Small intestine (tissue), 7 donors: ENCODE results near the gene ZNF362. TPM values are rescaled to one million over a fixed set of nuclear protein-coding genes. Genes with fewer than 3 reads are reported as not detected.
"Not testable (repeated sequence)": the region's sequence is repeated elsewhere in the genome, so short reads cannot be mapped to it uniquely, and the experiment has no call there.

ENCODE experiments used
- DNase-seq, 2 donors: peaks; one replicate each; pipeline versions ENCODE4 v3.0.0 to v3.0.0-alpha.2; 2013
- FAIRE-seq: peaks from 2 replicates; lab custom pipeline; 2012; peaks lifted over from hg19 to GRCh38; lab: Jason Lieb, UNC
- H3K27ac ChIP-seq, 3 donors: one replicate each; pipeline ENCODE4 v1.5.1; 2013; ENCODE audit warnings: low read length in 2 of 3, mild to moderate bottlenecking in 2 of 3, control low read depth in 1 of 3, inconsistent platforms in 1 of 3, low read depth in 1 of 3, moderate library complexity in 1 of 3
- H3K27me3 ChIP-seq, 3 donors: one replicate each; pipeline ENCODE4 v1.6.1; 2013; ENCODE audit warnings: low read length in 3 of 3, inconsistent platforms in 1 of 3; ENCODE audit not compliant: control insufficient read depth in 3 of 3, insufficient read depth in 3 of 3
- H3K36me3 ChIP-seq, 3 donors: one replicate each; pipeline ENCODE4 v1.6.1; 2013; ENCODE audit warnings: low read length in 3 of 3, inconsistent platforms in 1 of 3, low read depth in 1 of 3, mild to moderate bottlenecking in 1 of 3, moderate library complexity in 1 of 3; ENCODE audit not compliant: control insufficient read depth in 3 of 3, insufficient read depth in 2 of 3
- H3K4me1 ChIP-seq, 3 donors: one replicate each; pipeline ENCODE4 v1.6.1; 2013; ENCODE audit warnings: low read length in 2 of 3, inconsistent platforms in 1 of 3, low read depth in 1 of 3, mild to moderate bottlenecking in 1 of 3, moderate library complexity in 1 of 3; ENCODE audit not compliant: control insufficient read depth in 3 of 3, insufficient read depth in 2 of 3
- H3K4me3 ChIP-seq, 3 donors: one replicate each; pipeline ENCODE4 v1.5.1; 2013; ENCODE audit warnings: low read length in 3 of 3, control low read depth in 1 of 3, inconsistent platforms in 1 of 3, low read depth in 1 of 3, mild to moderate bottlenecking in 1 of 3, moderate library complexity in 1 of 3
- H3K9me3 ChIP-seq, 2 donors: one replicate each; pipeline ENCODE4 v1.6.1; 2013; ENCODE audit warnings: low read depth in 1 of 2, low read length in 1 of 2; ENCODE audit not compliant: control insufficient read depth in 2 of 2, insufficient read depth in 1 of 2
- WGBS, 3 donors: extraction: QIAGEN DNeasy Blood & Tissue Kit; methylation state at CpG; one replicate each; pipeline ENCODE4 v1.1.7; 2013; 5-methylcytosine and 5-hydroxymethylcytosine counted together
- polyA plus RNA-seq, 4 donors: library from polyadenylated mRNA; stranded (reverse) in 3 of 4; unstranded in 1 of 4; fragments of 200-250 nt in 3 of 4; fragments of 120-200 nt in 1 of 4; gene quantifications; one replicate each; pipeline versions ENCODE4 v1.2.1 to v1.2.3, GENCODE V29; 2013
- donor health status: healthy with polysubstance abuse.
- donor health status: control.
- donor health status: control.
- donor health status: Bipolar disorder and iron deficiency.
- donor health status: healthy.

ZNF362 gene
- polyA plus RNA-seq, 4 donors, result 3.1 to 27.1 (median 8.1) TPM

DNA sequence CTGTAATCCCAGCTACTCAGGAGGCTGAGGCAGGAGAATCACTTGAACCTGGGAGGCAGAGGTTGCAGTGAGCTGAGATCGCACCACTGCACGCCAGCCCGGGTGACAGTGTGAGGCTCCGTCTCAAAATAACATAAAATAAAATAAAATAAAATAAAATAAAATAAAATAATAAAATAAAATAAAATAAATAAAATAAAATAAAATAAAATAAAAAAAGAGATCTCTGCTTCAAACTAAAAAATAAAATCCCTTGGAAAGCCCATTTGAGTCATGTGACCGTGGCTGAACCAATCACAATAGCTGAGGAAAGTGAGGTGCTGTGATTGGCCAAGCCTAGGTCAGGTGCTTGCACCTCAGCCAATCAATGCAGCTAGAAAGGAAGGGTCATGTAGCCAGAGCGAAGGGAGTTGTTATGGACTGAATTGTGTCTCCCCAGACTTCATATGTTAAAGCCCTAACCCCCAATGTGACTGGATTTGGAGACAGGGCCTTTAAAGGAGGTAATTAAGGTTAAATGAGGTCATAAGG is 18.0 kb upstream of the ZNF362 start:
- H3K36me3 ChIP-seq, H3K9me3 ChIP-seq, H3K4me3 ChIP-seq, FAIRE-seq, H3K27me3 ChIP-seq, H3K4me1 ChIP-seq, H3K27ac ChIP-seq, DNase-seq: not testable (repeated sequence)
- 96 to 99% (median 96%) methylated on average over 6 of the region's 6 CpGs for WGBS, 3 donors

GRCh38 chr1:33239410-33239809 is 16.9 kb upstream of the ZNF362 start:
- FAIRE-seq, H3K27me3 ChIP-seq, DNase-seq, H3K4me3 ChIP-seq, H3K27ac ChIP-seq, H3K9me3 ChIP-seq, H3K4me1 ChIP-seq, H3K36me3 ChIP-seq: not testable (repeated sequence)
- 64 to 73% (median 65%) methylated on average over 9 of the region's 9 CpGs for WGBS, 3 donors

GRCh38 chr1:33241866-33242265 is 14.4 kb upstream of the ZNF362 start:
- 80 to 88% (median 81%) methylated on average over 4 of the region's 4 CpGs for WGBS, 3 donors
- DNase-seq (no peak), FAIRE-seq (no peak)
- Histone ChIP-seq H3K36me3 (no peaks in the 10 kb centered on the region), H3K4me1 (no peaks in the 10 kb centered on the region), H3K9me3 (no peaks in the 10 kb centered on the region), H3K27ac (no peak overlapping the region), H3K4me3 (no peak overlapping the region), H3K27me3 (no peaks in the 10 kb centered on the region)

- no peaks in the 10 kb centered on the region for H3K27me3 ChIP-seq
- no peaks in the 10 kb centered on the region for H3K4me1 ChIP-seq
- no peaks in the 10 kb centered on the region for H3K9me3 ChIP-seq
- whole genome bisulfite sequencing, 3 donors, result 43 to 62% (median 43%) methylated on average over 2 to 3 of the region's 3 CpGs
- no peak overlapping the region for H3K4me3 ChIP-seq
- FAIRE-seq (no peak), DNase-seq (no peak)
- H3K27ac ChIP-seq, result no peak overlapping the region
- no peaks in the 10 kb centered on the region for H3K36me3 ChIP-seq
These were observed 13.6 kb upstream of the ZNF362 start for GRCh38 chr1:33242652-33243051.

- Histone ChIP-seq H3K4me1 (no peaks in the 10 kb centered on the region), H3K27ac (no peak overlapping the region), H3K4me3 (no peak overlapping the region), H3K9me3 (no peaks in the 10 kb centered on the region), H3K36me3 (no peaks in the 10 kb centered on the region), H3K27me3 (peaks cover 0 to 2% (median 0%) of the 10 kb centered on the region in 3 donors)
- no peak for FAIRE-seq
- DNase-seq, result no peak
- 75 to 83% (median 78%) methylated on average over 5 of the region's 5 CpGs for WGBS, 3 donors
These were observed 12.0 kb upstream of the ZNF362 start for GRCh38 chr1:33244143-33244808.

DNA sequence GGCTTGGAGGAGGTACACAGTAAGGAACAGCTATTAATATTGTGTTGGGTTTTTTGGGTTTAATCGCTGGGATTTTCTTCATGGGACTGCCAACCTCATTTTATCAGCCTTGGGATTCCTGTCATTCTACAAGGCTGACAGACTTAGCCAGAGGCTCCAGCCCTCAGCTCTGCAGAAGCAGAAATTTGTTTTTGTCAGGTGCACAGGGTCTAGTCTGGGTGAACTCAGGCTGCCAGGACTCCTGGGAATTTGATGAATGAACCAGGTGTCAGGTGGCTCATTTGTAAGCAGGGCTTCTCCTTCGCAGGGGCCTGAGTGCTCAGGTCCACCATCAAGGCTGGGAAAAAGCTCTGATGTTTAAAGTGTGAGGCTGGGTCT is 11.5 kb upstream of the ZNF362 start:
- 74 to 98% (median 86%) methylated on average over 2 of the region's 2 CpGs for WGBS, 3 donors
- H3K27ac ChIP-seq, result no peak overlapping the region
- no peaks in the 10 kb centered on the region for H3K36me3 ChIP-seq
- no peaks in the 10 kb centered on the region for H3K9me3 ChIP-seq
- H3K27me3 ChIP-seq, result peaks cover 0 to 2% (median 0%) of the 10 kb centered on the region in 3 donors
- FAIRE-seq (no peak), DNase-seq (no peak)
- H3K4me3 ChIP-seq, result no peak overlapping the region
- no peaks in the 10 kb centered on the region for H3K4me1 ChIP-seq

GRCh38 chr1:33246171-33246570 is 10.1 kb upstream of the ZNF362 start:
- H3K4me1 ChIP-seq, result no peaks in the 10 kb centered on the region
- H3K9me3 ChIP-seq, result no peaks in the 10 kb centered on the region
- H3K27me3 ChIP-seq, result peaks cover 0 to 3% (median 2%) of the 10 kb centered on the region in 3 donors
- DNase-seq, result no peak
- H3K36me3 ChIP-seq, result no peaks in the 10 kb centered on the region
- FAIRE-seq, result no peak
- H3K27ac ChIP-seq, result no peak overlapping the region
- no peak overlapping the region for H3K4me3 ChIP-seq
- WGBS, 3 donors, result 63 to 74% (median 73%) methylated on average over 4 of the region's 4 CpGs

DNA sequence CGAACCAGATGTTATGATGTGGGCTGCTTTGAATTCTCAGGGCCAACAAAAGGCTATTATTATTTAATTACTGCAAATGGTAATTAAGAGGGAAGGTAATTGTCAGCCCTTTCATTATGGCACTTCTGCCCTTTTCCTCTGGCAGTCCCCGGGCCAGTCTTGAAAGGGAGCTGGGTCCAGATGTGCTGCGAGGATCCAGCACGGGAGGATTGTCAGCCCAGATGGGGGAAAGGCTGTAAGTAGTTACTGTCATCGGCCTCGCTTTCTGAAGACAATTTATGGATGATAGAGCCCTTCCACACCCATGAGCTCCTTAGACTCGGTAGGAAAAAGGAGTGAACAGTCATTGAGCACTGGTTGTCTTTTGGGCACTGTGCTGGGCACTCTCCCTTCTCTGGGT is 8.7 kb upstream of the ZNF362 start:
- FAIRE-seq, result no peak
- H3K36me3 ChIP-seq, result no peaks in the 10 kb centered on the region
- H3K27me3 ChIP-seq, result peaks cover 0 to 3% (median 2%) of the 10 kb centered on the region in 3 donors
- no peak overlapping the region for H3K27ac ChIP-seq
- no peaks in the 10 kb centered on the region for H3K9me3 ChIP-seq
- no peak overlapping the region for H3K4me3 ChIP-seq
- 80 to 84% (median 82%) methylated on average over 7 of the region's 7 CpGs for WGBS, 3 donors
- H3K4me1 ChIP-seq, result no peaks in the 10 kb centered on the region
- DNase-seq, result no peak

GRCh38 chr1:33248244-33248643 is 8.0 kb upstream of the ZNF362 start:
- no peak for DNase-seq

More at GRCh38 chr1:33248244-33248643, 8.0 kb upstream of the ZNF362 start:
- Histone ChIP-seq H3K36me3 (no peaks in the 10 kb centered on the region), H3K27ac (no peak overlapping the region), H3K4me3 (no peak overlapping the region), H3K9me3 (no peaks in the 10 kb centered on the region), H3K27me3 (peaks cover 0 to 3% (median 2%) of the 10 kb centered on the region in 3 donors), H3K4me1 (no peaks in the 10 kb centered on the region)
- FAIRE-seq, result no peak
